HG03095 (cell line): ENCODE measurements around the gene TIMP2.
"Not testable (repeated sequence)": the region's sequence is repeated elsewhere in the genome, so short reads cannot be mapped to it uniquely, and the experiment has no call there.

Source experiments
- ATAC-seq: cut with Tn5 transposase; IDR thresholded peaks from one replicate; pipeline ENCODE4 v1.9.1; 2021; ENCODE audit warnings: moderate library complexity; ENCODE audit not compliant: unreplicated experiment

Gene TIMP2

GRCh38 chr17:78908426-78908825, 16.8 kb downstream of the TIMP2 start:
- no peak for ATAC-seq

- no peak for ATAC-seq
Observed at GRCh38 chr17:78905541-78905940, 19.6 kb downstream of the TIMP2 start.

- ATAC-seq: no peak
Observed at GRCh38 chr17:78905116-78905515, 20.1 kb downstream of the TIMP2 start.

- ATAC-seq: no peak
Observed at GRCh38 chr17:78904371-78904770, 20.8 kb downstream of the TIMP2 start.

- no peak for ATAC-seq
Observed at GRCh38 chr17:78903101-78903779, 21.9 kb downstream of the TIMP2 start, which contains the start of gene CEP295NL. CEP295NL (minus strand) TSS chr17:78903201; CDS start chr17:78901828, 1,373 bp downstream.

- not testable (repeated sequence) for ATAC-seq
Observed at GRCh38 chr17:78902231-78902630, 23.0 kb downstream of the TIMP2 start.

GRCh38 chr17:78901806-78902205, 23.4 kb downstream of the TIMP2 start:
- no peak for ATAC-seq

GRCh38 chr17:78900816-78901215, 24.4 kb downstream of the TIMP2 start:
- ATAC-seq: no peak

- no peak for ATAC-seq
Observed at GRCh38 chr17:78899361-78900260, 25.6 kb downstream of the TIMP2 start.

GRCh38 chr17:78898947-78899346, 26.2 kb downstream of the TIMP2 start:
- ATAC-seq: no peak

- ATAC-seq: no peak
Observed at GRCh38 chr17:78898075-78898836, 26.9 kb downstream of the TIMP2 start.

- no peak for ATAC-seq
Observed at GRCh38 chr17:78897664-78898047, 27.5 kb downstream of the TIMP2 start.

- ATAC-seq: no peak
Observed at GRCh38 chr17:78896834-78897663, 28.1 kb downstream of the TIMP2 start.

- no peak for ATAC-seq
Observed at GRCh38 chr17:78896091-78896833, 28.9 kb downstream of the TIMP2 start.

GRCh38 chr17:78895322-78895721, 29.9 kb downstream of the TIMP2 start:
- ATAC-seq: no peak

- no peak for ATAC-seq
Observed at GRCh38 chr17:78893684-78894083, 31.5 kb downstream of the TIMP2 start.

- no peak for ATAC-seq
Observed at GRCh38 chr17:78892936-78893379, 32.2 kb downstream of the TIMP2 start.

GRCh38 chr17:78892520-78892919, 32.7 kb downstream of the TIMP2 start:
- no peak for ATAC-seq

GRCh38 chr17:78892062-78892456, 33.1 kb downstream of the TIMP2 start:
- ATAC-seq: no peak
